Measurements from ENCODE around the gene RHOG. TPM values are rescaled to one million over a fixed set of nuclear protein-coding genes. Genes with fewer than 3 reads are reported as not detected.

Gene RHOG
- total and polyA plus RNA-seq, 4 experiments from 2014 or later: 99.4 to 228 (median 114) TPM

- POLR2A ChIA-PET (ENCODE audit: partially characterized antibody): interaction anchor here (0.7 kb wide), 1 partner anchor 21 kb away, joined by 3 read pairs; the partner anchor contains the start of gene PGAP2
- CTCF ChIA-PET (ENCODE audit: partially characterized antibody): interaction anchor here (1.3 kb wide), 1 partner anchor 55 kb away, joined by 4 read pairs; no protein-coding TSS in a partner anchor
- H3K4me1 Mint-ChIP-seq: peaks cover 49 to 77% (median 62%) of the 10 kb centered on the region in 4 donors
- peak overlapping the region; percentile 43 to 92 (median 85) for H3K27ac Mint-ChIP-seq
- intact Hi-C loops (cut with micrococcal nuclease): no loop called here
- peak overlapping the region in 5 of 8 donors; percentile 1 to 40 (median 16) for H3K4me3 Mint-ChIP-seq
- H3K4me3 ChIP-seq (ENCODE audit: low read length in 2 of 2): no peak overlapping the region
- no peaks in the 10 kb centered on the region for H3K36me3 ChIP-seq (ENCODE audit: insufficient read depth, low read length)
- H3K36me3 Mint-ChIP-seq: peaks cover 0 to 29% of the 10 kb centered on the region in 2 donors
- DNase-seq: no peak
- H3K27me3 Mint-ChIP-seq: no peaks in the 10 kb centered on the region
- no peak overlapping the region for H3K27ac ChIP-seq (ENCODE audit: low read depth, low read length)
- peaks cover 72% of the 10 kb centered on the region for H3K4me1 ChIP-seq (ENCODE audit: insufficient read depth, low read length)
- H3K27me3 ChIP-seq (ENCODE audit: insufficient read depth, low read length): no peaks in the 10 kb centered on the region
- no peaks in the 10 kb centered on the region for H3K9me3 ChIP-seq (ENCODE audit: control insufficient read depth in 1 of 2, low read length in 2 of 2)
- H3K9me3 Mint-ChIP-seq: no peaks in the 10 kb centered on the region
Measured at GRCh38 chr11:3786781-3787428, 53.9 kb downstream of the RHOG start.

DNA sequence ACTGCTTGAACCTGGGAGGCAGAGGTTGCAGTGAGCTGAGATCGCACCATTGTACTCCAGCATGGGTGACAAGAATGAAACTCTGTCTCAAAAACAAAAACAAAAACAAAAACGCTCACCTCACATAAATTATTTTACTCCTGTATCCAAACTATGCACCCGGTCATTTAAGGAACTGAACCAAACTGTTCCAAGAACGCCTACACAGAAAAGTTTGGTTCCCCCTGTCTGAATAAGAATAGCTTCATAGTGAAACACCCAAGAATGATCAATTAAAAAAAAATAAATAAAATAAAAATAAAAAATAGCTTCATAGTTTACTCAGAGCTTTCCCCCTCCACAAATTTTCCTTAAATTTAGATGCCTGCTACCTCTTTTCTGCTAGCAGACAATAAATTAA is 57.1 kb downstream of the RHOG start:
- DNase-seq: no peak
- Histone ChIP-seq H3K4me3 (ENCODE audit: low read length in 2 of 2) (no peak overlapping the region), H3K27me3 (ENCODE audit: insufficient read depth, low read length) (no peaks in the 10 kb centered on the region), H3K4me1 (ENCODE audit: insufficient read depth, low read length) (peaks cover 63% of the 10 kb centered on the region), H3K9me3 (ENCODE audit: control insufficient read depth in 1 of 2, low read length in 2 of 2) (no peaks in the 10 kb centered on the region), H3K36me3 (ENCODE audit: insufficient read depth, low read length) (peaks cover 15% of the 10 kb centered on the region), H3K27ac (ENCODE audit: low read depth, low read length) (no peak overlapping the region)
- Mint-ChIP-seq H3K27ac (peak overlapping the region in 6 of 7 donors; percentile 18 to 80 (median 54)), H3K27me3 (no peaks in the 10 kb centered on the region), H3K4me1 (peaks cover 42 to 66% (median 54%) of the 10 kb centered on the region in 4 donors), H3K36me3 (peaks cover 18 to 41% of the 10 kb centered on the region in 2 donors), H3K4me3 (peak overlapping the region in 2 of 8 donors; percentile 16 to 34), H3K9me3 (no peaks in the 10 kb centered on the region)
- intact Hi-C loops (cut with micrococcal nuclease): no loop called here
- ChIA-PET CTCF (ENCODE audit: partially characterized antibody) (interaction anchor here (0.8 to 5.4 kb wide), 7 partner anchors 12 to 289 kb away, joined by 3 to 39 read pairs (median 4); partner anchors contain the start of genes PGAP2 and RHOG), POLR2A (ENCODE audit: partially characterized antibody) (interaction anchor here (1.8 to 2.1 kb wide), 2 partner anchors 14 to 71 kb away, joined by 5 to 8 read pairs; partner anchors contain the start of genes NUP98 and STIM1)

GRCh38 chr11:3782963-3783362 is 57.8 kb downstream of the RHOG start:
- CTCF ChIA-PET (ENCODE audit: partially characterized antibody): interaction anchor here (1.4 to 5.4 kb wide), 5 partner anchors 25 to 290 kb away, joined by 3 to 39 read pairs (median 8); partner anchors contain the start of genes PGAP2 and RHOG
- no peaks in the 10 kb centered on the region for H3K9me3 Mint-ChIP-seq
- H3K4me3 Mint-ChIP-seq: peak overlapping the region in 2 of 8 donors; percentile 24 to 50
- Histone ChIP-seq H3K4me1 (ENCODE audit: insufficient read depth, low read length) (peaks cover 60% of the 10 kb centered on the region), H3K4me3 (ENCODE audit: low read length in 2 of 2) (no peak overlapping the region), H3K9me3 (ENCODE audit: control insufficient read depth in 1 of 2, low read length in 2 of 2) (no peaks in the 10 kb centered on the region), H3K27me3 (ENCODE audit: insufficient read depth, low read length) (no peaks in the 10 kb centered on the region), H3K27ac (ENCODE audit: low read depth, low read length) (no peak overlapping the region), H3K36me3 (ENCODE audit: insufficient read depth, low read length) (peaks cover 20% of the 10 kb centered on the region)
- POLR2A ChIA-PET (ENCODE audit: partially characterized antibody): interaction anchor here (1.2 to 1.8 kb wide), 2 partner anchors 15 to 72 kb away, joined by 4 to 5 read pairs; partner anchors contain the start of genes NUP98 and STIM1
- no peak for DNase-seq
- no peaks in the 10 kb centered on the region for H3K27me3 Mint-ChIP-seq
- H3K4me1 Mint-ChIP-seq: peaks cover 37 to 64% (median 50%) of the 10 kb centered on the region in 4 donors
- intact Hi-C loops (cut with micrococcal nuclease): no loop called here
- peak overlapping the region; percentile 32 to 71 (median 59) for H3K27ac Mint-ChIP-seq
- peaks cover 23 to 47% of the 10 kb centered on the region in 2 donors for H3K36me3 Mint-ChIP-seq

- H3K27me3 Mint-ChIP-seq: no peaks in the 10 kb centered on the region
- intact Hi-C loops (cut with micrococcal nuclease): no loop called here
- peak overlapping the region in 4 of 7 donors; percentile 41 to 81 (median 66) for H3K27ac Mint-ChIP-seq
- no peaks in the 10 kb centered on the region for H3K9me3 Mint-ChIP-seq
- Histone ChIP-seq H3K4me3 (ENCODE audit: low read length in 2 of 2) (no peak overlapping the region), H3K9me3 (ENCODE audit: control insufficient read depth in 1 of 2, low read length in 2 of 2) (no peaks in the 10 kb centered on the region), H3K27ac (ENCODE audit: low read depth, low read length) (no peak overlapping the region), H3K4me1 (ENCODE audit: insufficient read depth, low read length) (peaks cover 47% of the 10 kb centered on the region), H3K36me3 (ENCODE audit: insufficient read depth, low read length) (peaks cover 20% of the 10 kb centered on the region), H3K27me3 (ENCODE audit: insufficient read depth, low read length) (no peaks in the 10 kb centered on the region)
- CTCF ChIA-PET (ENCODE audit: partially characterized antibody): interaction anchor here (0.7 to 5.4 kb wide), 4 partner anchors 26 to 263 kb away, joined by 3 to 39 read pairs (median 6); partner anchors contain the start of genes PGAP2 and RHOG
- DNase-seq: no peak
- no peak overlapping the region for H3K4me3 Mint-ChIP-seq
- peaks cover 27 to 48% (median 37%) of the 10 kb centered on the region in 4 donors for H3K4me1 Mint-ChIP-seq
- H3K36me3 Mint-ChIP-seq: peaks cover 31 to 49% of the 10 kb centered on the region in 2 donors
- POLR2A ChIA-PET (ENCODE audit: partially characterized antibody): interaction anchor here (0.6 kb wide), 1 partner anchor 9 kb away, joined by 3 read pairs; no protein-coding TSS in a partner anchor
Measured at GRCh38 chr11:3781423-3781822, 59.3 kb downstream of the RHOG start.

Other genes starting within 250 kb of the RHOG start
- not detected for gene ART5, start 199.0 kb downstream of the RHOG start, total RNA-seq
- not detected for gene ART5, start 199.0 kb downstream of the RHOG start, polyA plus RNA-seq
- not detected for gene ART1, start 195.8 kb downstream of the RHOG start, total RNA-seq
- not detected for gene ART1, start 195.8 kb downstream of the RHOG start, polyA plus RNA-seq
- 1 to 10 TPM; 4.6 to 5.5 TPM for gene CHRNA10, start 169.6 kb downstream of the RHOG start, total RNA-seq
- under 1 TPM in 1 of 2 donors, not detected in 1; 0.11 TPM for gene CHRNA10, start 169.6 kb downstream of the RHOG start, polyA plus RNA-seq
- gene NUP98, start 43.4 kb downstream of the RHOG start, total RNA-seq: 100 to 1,000 TPM; 109 to 112 TPM
- gene NUP98, start 43.4 kb downstream of the RHOG start, polyA plus RNA-seq: 10 to 100 TPM; 31.9 to 51.8 TPM
- gene PGAP2, start 32.4 kb downstream of the RHOG start, total RNA-seq: 10 to 100 TPM; 18.4 to 20.7 TPM
- gene PGAP2, start 32.4 kb downstream of the RHOG start, polyA plus RNA-seq: 10 to 100 TPM; 16.2 to 18.6 TPM
- gene STIM1, start 14.7 kb upstream of the RHOG start, total RNA-seq: 10 to 100 TPM; 87.1 to 87.4 TPM
- 10 to 100 TPM; 27.7 to 43.8 TPM for gene STIM1, start 14.7 kb upstream of the RHOG start, polyA plus RNA-seq